GM19099 (cell line): ENCODE results near the gene ZNF329.

ENCODE experiments used
- POLR2A ChIP-seq: IDR thresholded peaks from 3 replicates; pipeline ENCODE4 v1.6.1; 2011; ENCODE audit warnings: low read depth; ENCODE audit not compliant: insufficient read length; ENCODE audit errors: extremely low read depth

Gene ZNF329

DNA sequence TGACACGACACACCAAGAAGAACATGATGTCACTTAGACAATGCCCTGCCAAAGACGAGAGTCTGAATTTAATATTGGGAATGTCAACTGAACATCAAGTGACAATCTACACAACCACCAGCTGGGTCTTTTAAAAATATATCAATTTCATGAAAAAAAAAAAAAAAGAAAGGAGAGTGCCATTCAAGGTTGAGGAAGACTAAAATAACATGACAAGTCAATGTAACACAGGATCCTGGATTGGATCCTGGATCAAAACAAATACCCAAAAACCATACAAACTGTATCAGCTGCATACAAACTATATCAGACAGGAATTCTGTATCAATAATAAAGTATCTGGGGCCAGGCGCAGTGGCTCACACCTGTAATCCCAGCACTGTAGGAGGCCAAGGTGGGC lies 4.7 kb downstream of the ZNF329 start:
- TF ChIP-seq POLR2A: no peak

DNA sequence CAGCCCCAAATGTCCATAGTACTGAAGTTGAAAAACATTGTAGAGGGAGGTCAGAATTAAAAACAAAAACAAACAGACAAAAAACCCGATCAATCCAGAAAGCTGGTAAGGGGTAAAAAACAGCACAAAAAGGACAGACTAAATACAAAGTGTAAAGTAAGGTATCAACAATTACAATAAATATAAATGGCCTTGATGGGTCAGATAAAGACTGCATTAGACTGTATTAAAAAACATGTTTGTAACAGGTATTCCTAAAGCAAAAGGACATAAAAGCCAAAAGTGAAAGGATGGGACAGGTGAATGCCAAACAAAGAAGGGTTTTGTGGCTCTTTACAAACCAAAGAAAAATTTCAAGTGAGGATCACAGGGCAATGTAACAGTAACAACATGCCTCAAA lies 16.3 kb downstream of the ZNF329 start:
- no peak for TF ChIP-seq POLR2A

DNA sequence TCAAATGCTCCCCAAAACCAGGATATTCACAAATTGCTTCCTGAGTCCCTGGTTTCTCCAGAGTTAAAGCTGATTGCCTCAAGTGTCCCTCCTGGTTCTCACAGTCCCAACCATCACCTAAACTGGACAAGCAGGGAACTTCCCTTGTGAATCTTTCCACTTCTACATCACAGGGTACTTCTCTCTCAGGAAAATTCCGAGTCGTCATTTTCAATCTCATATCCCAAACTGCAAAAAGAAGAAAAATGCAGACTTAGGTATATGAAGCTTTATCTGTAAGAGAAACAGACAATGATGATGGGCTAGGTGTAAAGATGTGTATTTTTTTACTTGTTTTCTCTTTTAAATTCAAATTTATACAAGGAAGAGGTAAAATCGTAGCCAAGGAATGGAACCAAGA lies 21.3 kb downstream of the ZNF329 start:
- TF ChIP-seq POLR2A: no peak

- no peak for TF ChIP-seq POLR2A
Observed at GRCh38 chr19:58128041-58128685, 22.4 kb downstream of the ZNF329 start.

GRCh38 chr19:58123354-58123753 lies 27.2 kb downstream of the ZNF329 start:
- TF ChIP-seq POLR2A: no peak

DNA sequence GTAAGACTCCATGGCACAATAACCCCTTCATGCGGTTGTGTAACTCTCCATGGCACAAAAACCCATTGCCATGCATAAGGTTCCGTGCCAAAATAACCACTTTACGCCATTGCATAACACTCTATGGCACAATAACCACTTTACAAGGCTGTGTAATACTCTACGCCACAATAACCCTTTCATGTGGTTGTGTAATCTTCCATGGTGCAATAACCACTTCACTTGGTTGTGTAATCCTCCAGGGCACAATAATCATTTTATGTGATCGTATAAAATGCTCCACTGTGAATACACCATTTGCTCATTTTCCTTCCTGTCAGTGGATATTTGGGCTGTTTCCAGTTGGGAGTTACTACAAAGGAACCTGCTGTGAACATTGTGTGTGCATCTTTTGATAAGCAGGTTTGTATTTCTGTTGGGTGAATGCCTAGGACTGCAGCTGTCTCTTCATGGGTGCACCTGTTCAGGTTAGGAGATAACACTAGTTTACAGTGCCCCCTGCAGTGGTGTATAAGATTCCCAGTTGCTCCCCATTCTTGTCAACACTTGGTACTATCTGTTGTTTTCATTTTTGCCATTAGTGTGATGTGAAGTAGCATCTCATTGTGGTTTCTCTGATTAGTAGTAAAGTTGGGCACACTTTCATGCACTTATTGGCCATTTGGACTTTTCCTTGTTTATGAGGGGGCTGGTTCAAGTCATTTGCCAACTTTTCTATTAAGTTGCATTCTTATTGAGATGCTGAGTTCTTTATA lies 31.4 kb downstream of the ZNF329 start:
- no peak for TF ChIP-seq POLR2A

DNA sequence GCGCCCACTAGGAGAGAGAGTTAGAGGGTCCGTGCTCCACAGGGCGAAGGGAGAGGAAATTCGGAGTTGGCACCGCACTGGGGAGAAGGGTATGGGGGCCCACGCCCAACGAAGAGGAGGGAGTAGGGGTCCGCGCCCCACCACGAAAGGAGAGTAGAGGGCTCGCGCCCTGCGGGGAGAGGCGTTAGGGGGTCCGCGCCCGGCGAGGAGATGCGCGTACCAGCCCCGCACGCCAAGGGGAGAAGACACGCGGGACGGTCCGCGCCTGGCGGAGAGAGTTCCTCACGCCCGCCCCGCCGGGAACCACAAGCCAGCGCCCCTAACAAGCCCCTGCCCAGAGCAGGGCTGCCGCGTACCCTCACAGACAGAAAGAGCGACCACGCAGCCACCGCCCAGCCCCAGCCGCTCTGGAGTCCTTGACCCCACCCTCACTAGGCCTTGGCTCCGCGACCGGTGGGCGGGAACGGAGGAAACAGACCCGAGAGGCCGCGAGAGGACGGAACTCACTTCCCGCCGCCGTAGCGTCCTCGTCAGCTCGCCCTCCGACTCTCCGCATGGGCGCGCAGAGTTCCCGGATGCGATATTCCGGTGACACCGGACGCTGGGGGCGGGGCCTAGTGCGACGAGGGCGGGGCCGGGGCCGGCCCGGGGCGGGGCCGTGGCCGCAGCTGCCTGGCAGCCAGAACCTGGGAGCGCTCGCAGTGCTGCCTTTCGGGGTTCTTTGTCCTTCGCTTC lies 32.6 kb downstream of the ZNF329 start:
- TF ChIP-seq POLR2A: no peak

DNA sequence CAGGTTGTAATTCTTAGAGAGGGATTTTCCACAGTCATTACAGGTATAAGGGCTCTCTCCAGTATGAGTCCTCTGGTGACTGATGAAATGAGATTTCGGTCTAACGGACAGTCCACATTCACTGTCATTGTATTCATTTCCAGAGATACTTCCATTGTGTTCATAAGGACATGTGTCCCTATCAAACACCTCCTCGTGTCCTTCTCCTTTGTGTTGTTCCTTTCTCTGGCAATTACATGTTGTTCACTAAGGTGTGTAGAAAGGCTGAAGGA lies 42.1 kb downstream of the ZNF329 start:
- no peak for TF ChIP-seq POLR2A

GRCh38 chr19:58107778-58108545 lies 42.6 kb downstream of the ZNF329 start:
- no peak for TF ChIP-seq POLR2A

- TF ChIP-seq POLR2A: no peak
Observed at GRCh38 chr19:58098682-58098998, 51.9 kb downstream of the ZNF329 start.

DNA sequence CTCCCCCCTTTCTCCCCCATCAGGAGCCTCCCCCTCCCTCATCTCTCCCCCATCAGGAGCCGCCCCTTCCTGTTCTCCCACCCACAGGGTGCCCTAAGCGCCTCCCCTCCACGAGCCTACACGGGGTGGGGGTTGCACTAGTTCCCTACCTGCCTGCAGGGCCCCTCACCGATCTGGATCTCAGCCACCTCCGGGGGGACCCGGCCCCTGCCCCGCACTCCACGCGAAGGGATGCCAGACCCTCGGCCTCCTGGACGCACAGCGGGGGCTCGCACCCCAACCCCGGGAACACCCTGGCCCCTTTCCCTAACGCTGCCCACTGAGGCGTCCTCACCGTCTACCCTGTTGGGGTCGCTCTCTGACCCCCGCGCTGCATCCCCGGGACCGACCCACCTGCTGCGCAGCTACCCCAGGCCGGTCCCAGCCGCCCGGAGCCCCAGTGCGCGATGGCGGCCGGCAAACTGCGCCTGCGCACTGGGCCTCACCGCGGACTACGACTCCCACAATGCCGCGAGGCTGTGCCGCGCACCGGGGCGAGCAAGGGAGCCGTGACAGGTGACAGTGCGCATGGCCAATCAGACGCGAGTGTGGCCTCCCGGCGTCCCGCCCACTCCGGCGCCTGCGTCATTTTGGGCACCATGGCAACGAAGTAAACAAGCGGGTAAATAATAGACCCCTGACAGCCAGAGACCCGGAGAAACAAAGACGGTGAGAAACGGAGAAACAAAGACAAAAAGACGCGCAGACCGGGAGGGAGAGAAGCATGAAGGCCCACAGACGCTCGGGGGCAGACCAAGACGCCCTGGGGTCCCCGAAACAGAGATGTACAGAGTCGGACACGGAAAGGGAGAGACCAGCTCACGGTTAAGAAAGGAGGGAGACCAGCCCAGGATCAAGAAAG lies 52.6 kb downstream of the ZNF329 start, which contains the start of gene ZSCAN18:
ZSCAN18 (minus strand) TSS at position 451 of the 901 bp plus-strand sequence. CDS start 7,964 bp downstream, outside the sequence.
- TF ChIP-seq POLR2A: no peak

GRCh38 chr19:58097349-58097748 lies 53.2 kb downstream of the ZNF329 start:
- no peak for TF ChIP-seq POLR2A

DNA sequence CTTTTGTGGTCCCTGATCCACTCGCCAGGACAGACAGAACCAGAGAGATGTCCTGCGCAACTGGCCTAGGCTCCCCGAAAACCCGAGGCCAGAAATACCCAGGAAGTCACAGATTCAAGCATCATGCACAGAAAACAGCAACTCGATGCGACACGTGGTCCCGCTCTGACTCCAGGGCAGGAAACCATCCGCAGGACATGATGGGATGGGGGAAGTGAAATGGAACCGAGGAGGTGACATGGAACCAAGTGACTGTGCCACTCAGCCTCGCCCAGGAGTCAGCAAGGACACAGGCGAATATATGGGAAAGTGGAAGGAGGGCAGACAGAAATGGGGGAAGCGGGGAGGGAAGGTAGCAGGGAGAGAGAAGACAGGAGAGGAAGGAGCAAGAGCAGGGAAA lies 53.7 kb downstream of the ZNF329 start:
- TF ChIP-seq POLR2A: no peak

GRCh38 chr19:58095328-58095727 lies 55.3 kb downstream of the ZNF329 start:
- no peak for TF ChIP-seq POLR2A

GRCh38 chr19:58093071-58093470 lies 57.5 kb downstream of the ZNF329 start:
- no peak for TF ChIP-seq POLR2A
